OCI-LY1 (cell line): Measurements from ENCODE around the gene KCNJ1.

Experiments
- CTCF ChIP-seq: fragments of 200-600 bp; sonication (generic), shearing (Covaris generic); IDR thresholded peaks from 2 replicates; pipeline ENCODE4 v1.5.1; 2017; ENCODE audit warnings: mild to moderate bottlenecking, antibody characterized with exemption, low read length, moderate library complexity, mixed read lengths
- EZH2 ChIP-seq: fragments of 200-600 bp; sonication (generic), shearing (Covaris generic); IDR thresholded peaks from 2 replicates; pipeline ENCODE4 v1.8.0; 2017; ENCODE audit warnings: borderline replicate concordance, mixed run types, mild to moderate bottlenecking, antibody characterized with exemption, low read length, moderate library complexity, mixed read lengths

- TF ChIP-seq EZH2 (no peak), CTCF (no peak)
These were observed 17.0 kb upstream of the KCNJ1 start for GRCh38 chr11:128884054-128884453.
